HepG2 (cell line): ENCODE results near the gene AS3MT. TPM values are rescaled to one million over a fixed set of nuclear protein-coding genes. Genes with fewer than 3 reads are reported as not detected.
A peak's percentile ranks its signal among the peaks of the same experiment; 100 is the strongest.

Source experiments
- ATAC-seq: fragments of 200-7000 bp; cut with Tn5 transposase; 3 replicates; pipeline ENCODE4 v1.9.1; 2020; ENCODE audit warnings: mild to moderate bottlenecking, moderate library complexity
- BruUV-seq: library from RNA; stranded (reverse); fragments of 400-500 nt; replicated peaks from 2 replicates; lab custom pipeline; 2021; lab: Mats Ljungman, UMichigan
- CTCF ChIA-PET: fragments of 300-600 bp; formaldehyde crosslinking; extraction: SDS; loops from one replicate; lab custom pipeline; 2021; ENCODE audit warnings: low total read pairs, inconsistent platforms, low intra/inter-chr PET ratio; lab: Yijun Ruan, JAX
- POLR2A ChIA-PET: fragments of 350-600 bp; sonication (Branson Sonifier 250); formaldehyde crosslinking; loops from one replicate; lab custom pipeline; 2020; ENCODE audit warnings: antibody characterized with exemption, inconsistent platforms; lab: Yijun Ruan, JAX
- DNase-seq: peaks from one replicate; pipeline ENCODE4 v3.0.0-alpha.2; 2015; ENCODE audit warnings: low spot score
- FAIRE-seq: peaks from 3 replicates; lab custom pipeline; 2011; peaks lifted over from hg19 to GRCh38; lab: Jason Lieb, UNC
- H2AFZ ChIP-seq: one replicate; pipeline ENCODE4 v1.6.1; 2011; ENCODE audit warnings: low read length, inconsistent platforms
- H3K27ac ChIP-seq: fragments of 300-600 bp; 3 replicates; pipeline ENCODE4 v1.8.0; 2011; ENCODE audit warnings: mixed run types, mild to moderate bottlenecking, mixed read lengths, low read length, inconsistent platforms; ENCODE audit not compliant: insufficient read depth; ENCODE audit errors: extremely low read length
- H3K27me3 ChIP-seq, 2 experiments: fragments of 200-600 bp in 1 of 2; 2 replicates in 1 of 2; 3 replicates in 1 of 2; pipeline versions ENCODE4 v1.6.0 to v1.8.0; 2011; ENCODE audit warnings: low read length in 2 of 2, mild to moderate bottlenecking in 2 of 2, moderate library complexity in 2 of 2, inconsistent platforms in 1 of 2; ENCODE audit not compliant: insufficient read depth in 2 of 2, control insufficient read depth in 1 of 2
- H3K36me3 ChIP-seq, 2 experiments: fragments of 200-600 bp in 1 of 2; replicated peaks in 1 of 2; 2 replicates in 1 of 2; 3 replicates in 1 of 2; pipeline versions ENCODE4 v1.5.1 to v1.8.0; 2011; ENCODE audit warnings: low read length in 2 of 2, inconsistent platforms in 1 of 2; ENCODE audit not compliant: insufficient read depth in 2 of 2, control insufficient read depth in 1 of 2
- H3K4me1 ChIP-seq: 2 replicates; pipeline ENCODE4 v1.5.1; 2012; ENCODE audit warnings: low read length, inconsistent platforms; ENCODE audit not compliant: insufficient read depth
- H3K4me2 ChIP-seq: 2 replicates; pipeline ENCODE4 v1.6.0; 2011; ENCODE audit warnings: low read depth, low read length, inconsistent platforms
- H3K4me3 ChIP-seq, 3 experiments: fragments of 200-600 bp in 1 of 3; sonication (generic), shearing (Covaris generic) in 1 of 3; replicated peaks in 1 of 3; 2 replicates each; pipeline ENCODE4 v1.5.1; 2011 to 2016; ENCODE audit warnings: low read length in 3 of 3, inconsistent platforms in 2 of 3, low read depth in 2 of 3, mild to moderate bottlenecking in 2 of 3, control low read depth in 1 of 3, mixed read lengths in 1 of 3; ENCODE audit not compliant: insufficient read depth in 1 of 3
- H3K79me2 ChIP-seq: one replicate; pipeline ENCODE4 v1.6.1; 2011; ENCODE audit warnings: low read length, inconsistent platforms; ENCODE audit not compliant: insufficient read depth
- H3K9ac ChIP-seq: 2 replicates; pipeline ENCODE4 v1.6.0; 2011; ENCODE audit warnings: mild to moderate bottlenecking, low read depth, low read length, inconsistent platforms; ENCODE audit not compliant: insufficient read depth
- H3K9me3 ChIP-seq: 2 replicates; pipeline ENCODE4 v1.5.1; 2012; ENCODE audit warnings: mild to moderate bottlenecking, low read length
- H4K20me1 ChIP-seq: 2 replicates; pipeline ENCODE4 v1.6.0; 2011; ENCODE audit warnings: inconsistent platforms, mild to moderate bottlenecking, low read length, moderate library complexity; ENCODE audit not compliant: insufficient read depth
- GABPA ChIP-seq, 2 experiments: IDR thresholded peaks; 2 replicates each; pipeline ENCODE4 v1.6.1; 2011 to 2016; ENCODE audit warnings: low read depth in 2 of 2, low read length in 1 of 2, missing biosample characterization in 1 of 2, missing genetic modification characterization in 1 of 2
- GATA4 ChIP-seq: sonication (generic); IDR thresholded peaks from 2 replicates; pipeline ENCODE4 v1.6.1; 2016; ENCODE audit warnings: antibody characterized with exemption, low read depth, borderline replicate concordance
- MED13 ChIP-seq: sonication (generic); formaldehyde crosslinking; IDR thresholded peaks from 2 replicates; pipeline ENCODE4 v1.5.0; 2020; ENCODE audit warnings: missing genetic modification reagents
- MEIS2 ChIP-seq: sonication (generic); formaldehyde crosslinking; IDR thresholded peaks from 2 replicates; pipeline ENCODE4 v1.9.0; 2021; ENCODE audit warnings: mild to moderate bottlenecking, missing genetic modification reagents
- MTF1 ChIP-seq: sonication (generic); formaldehyde crosslinking; IDR thresholded peaks from 2 replicates; pipeline ENCODE4 v1.5.0; 2020; ENCODE audit warnings: missing genetic modification reagents
- RFX5 ChIP-seq: IDR thresholded peaks from 2 replicates; pipeline ENCODE4 v1.6.1; 2011; ENCODE audit warnings: low read depth, low read length, improper control_type of control experiment
- STAT6 ChIP-seq: sonication (generic); formaldehyde crosslinking; IDR thresholded peaks from 2 replicates; pipeline ENCODE4 v1.4.0; 2020; ENCODE audit warnings: missing genetic modification reagents, mild to moderate bottlenecking, borderline replicate concordance
- SYNCRIP ChIP-seq: fragments of 200-400 bp; formaldehyde crosslinking; IDR thresholded peaks from 2 replicates; pipeline ENCODE4 v1.6.1; 2018; ENCODE audit warnings: mild to moderate bottlenecking, low read depth, low read length; ENCODE audit not compliant: insufficient read depth
- WIZ ChIP-seq: sonication (generic); formaldehyde crosslinking; IDR thresholded peaks from 2 replicates; pipeline ENCODE4 v1.5.1; 2020; ENCODE audit warnings: mild to moderate bottlenecking, missing genetic modification reagents
- ZNF263 ChIP-seq: sonication (generic); formaldehyde crosslinking; IDR thresholded peaks from 2 replicates; pipeline ENCODE4 v1.4.0; 2020; ENCODE audit warnings: missing genetic modification reagents
- ZNF383 ChIP-seq: sonication (generic); formaldehyde crosslinking; IDR thresholded peaks from 2 replicates; pipeline ENCODE4 v1.4.0; 2020; ENCODE audit warnings: missing genetic modification reagents, mild to moderate bottlenecking, borderline replicate concordance
- ZNF7 ChIP-seq: IDR thresholded peaks from 2 replicates; pipeline ENCODE4 v1.6.1; 2016; ENCODE audit warnings: missing biosample characterization, missing genetic modification reagents
- WGBS: methylation state at CpG from one replicate; pipeline ENCODE4 v1.1.6; 2017; ENCODE audit warnings: low lambda C conversion rate; 5-methylcytosine and 5-hydroxymethylcytosine counted together
- in situ Hi-C: cut with HindIII; loops from 2 replicates; pipeline ENCODE4 v1.10.0; 2017; ENCODE audit warnings: low pct_unique_long_range_greater_than_20kb; ENCODE audit not compliant: extremely low pct_ligation_motif_present
- intact Hi-C: fragments of 100-400 bp; cut with micrococcal nuclease; formaldehyde crosslinking; loops from one replicate; pipeline ENCODE4 v1.10.0; 2022; ENCODE audit not compliant: unreplicated experiment
- polyA plus RNA-seq, 8 experiments: library from polyadenylated mRNA; depleted of rRNA in 3 of 8; stranded (reverse) in 7 of 8; unstranded in 1 of 8; fragments of >200 nt; fragmentation: Illumina TruSeq in 4 of 8; extraction: Trizol in 4 of 8; gene quantifications; 2 replicates each; pipeline versions ENCODE4 v1.2.1 to v1.2.3, GENCODE V29; 2011 to 2016; ENCODE audit warnings: low read depth in 4 of 8, missing spikeins in 1 of 8, mixed read lengths in 1 of 8; ENCODE audit not compliant: insufficient read depth in 1 of 8
- total RNA-seq, 5 experiments: library from RNA; depleted of rRNA; stranded (reverse); fragments of >200 nt; fragmentation: Illumina TruSeq; extraction: Trizol; gene quantifications; 2 replicates each; pipeline ENCODE4 v1.2.3, GENCODE V29; 2016; ENCODE audit warnings: low read depth in 1 of 5
- TF ChIP-seq, protein P1 (sequence below): IDR thresholded peaks from 2 replicates; pipeline ENCODE4 v1.6.1; 2016
- TF ChIP-seq, protein P2 (sequence below): IDR thresholded peaks from 2 replicates; pipeline ENCODE4 v1.6.1; 2016; ENCODE audit warnings: low read depth, control low read depth

AS3MT gene
- total and polyA plus RNA-seq, 2 of the 13 experiments (the other 11 are each of a cell fraction or from before 2014, with no cell fraction given) = 8.7 to 17.4 TPM

DNA sequence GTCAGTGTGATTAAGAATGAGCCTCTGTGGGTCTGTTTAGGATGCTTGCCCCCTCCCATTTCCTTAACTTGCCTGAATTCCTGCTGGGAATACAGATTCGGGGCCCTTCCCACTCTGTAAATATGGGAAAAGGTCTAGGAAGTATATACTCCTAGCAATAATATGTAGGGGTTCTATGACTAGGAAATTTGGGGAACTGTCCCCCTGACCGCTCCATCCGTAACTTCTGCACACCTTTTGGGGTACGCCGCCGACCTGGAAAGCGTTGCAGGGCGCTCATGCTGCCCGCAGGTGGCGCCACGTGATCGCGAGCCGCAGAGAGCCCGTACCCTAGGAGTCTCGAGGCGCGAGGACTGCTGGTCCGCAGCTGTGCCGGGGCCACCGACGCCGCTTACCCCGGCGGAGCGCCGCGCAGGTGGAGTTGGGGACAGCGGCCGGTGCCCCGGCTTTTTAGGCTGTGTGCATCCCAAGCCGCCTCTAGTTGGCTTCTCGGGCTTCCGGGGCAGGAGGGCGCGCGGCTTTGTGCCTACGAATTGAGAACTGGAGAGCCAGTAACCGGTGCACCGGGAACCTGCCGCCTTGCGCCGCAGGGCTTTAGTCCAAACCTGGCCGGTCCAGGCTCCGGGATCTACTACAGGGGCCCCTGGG is 48.2 kb downstream of the AS3MT start:
- intact Hi-C loops = loop anchor here (1.0 to 5.0 kb wide), 4 partner anchors 82 to 325 kb away; no protein-coding TSS in a partner anchor
- in situ Hi-C loops = loop anchor here (5.0 to 10.0 kb wide), 3 partner anchors 80 to 327 kb away; partner anchors contain the start of genes CYP17A1 and RPEL1
- TF ChIP-seq MTF1 = no peak
- no peak for TF ChIP-seq STAT6 (CRISPR knock-in tag)
- no peak for TF ChIP-seq GATA4
- no peak for TF ChIP-seq GABPA (IDR thresholded peaks at IDR 0.05; ENCODE audit: low read depth, low read length)
- no peak for TF ChIP-seq GABPA (CRISPR knock-in tag; IDR thresholded peaks at IDR 0.05; ENCODE audit: low read depth)
- TF ChIP-seq, protein P1, sequence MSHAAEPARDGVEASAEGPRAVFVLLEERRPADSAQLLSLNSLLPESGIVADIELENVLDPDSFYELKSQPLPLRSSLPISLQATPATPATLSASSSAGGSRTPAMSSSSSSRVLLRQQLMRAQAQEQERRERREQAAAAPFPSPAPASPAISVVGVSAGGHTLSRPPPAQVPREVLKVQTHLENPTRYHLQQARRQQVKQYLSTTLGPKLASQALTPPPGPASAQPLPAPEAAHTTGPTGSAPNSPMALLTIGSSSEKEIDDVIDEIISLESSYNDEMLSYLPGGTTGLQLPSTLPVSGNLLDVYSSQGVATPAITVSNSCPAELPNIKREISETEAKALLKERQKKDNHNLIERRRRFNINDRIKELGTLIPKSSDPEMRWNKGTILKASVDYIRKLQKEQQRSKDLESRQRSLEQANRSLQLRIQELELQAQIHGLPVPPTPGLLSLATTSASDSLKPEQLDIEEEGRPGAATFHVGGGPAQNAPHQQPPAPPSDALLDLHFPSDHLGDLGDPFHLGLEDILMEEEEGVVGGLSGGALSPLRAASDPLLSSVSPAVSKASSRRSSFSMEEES = no peak
- TF ChIP-seq WIZ (CRISPR knock-in tag) = 0 out of 2 replicates have a peak, but pooled peaks have one; percentile 56
- no peak for TF ChIP-seq SYNCRIP
- peak; percentile 44; the same call in 1 of the 2 replicates for TF ChIP-seq ZNF263 (CRISPR knock-in tag)
- 0 out of 2 replicates have a peak, but pooled peaks have one; percentile 34 for TF ChIP-seq MED13 (CRISPR knock-in tag)
- TF ChIP-seq MEIS2 = no peak
- TF ChIP-seq RFX5 = no peak
- no peak for TF ChIP-seq ZNF7 (CRISPR knock-in tag)
- no peak for TF ChIP-seq ZNF383 (CRISPR knock-in tag)
- TF ChIP-seq, protein P2, sequence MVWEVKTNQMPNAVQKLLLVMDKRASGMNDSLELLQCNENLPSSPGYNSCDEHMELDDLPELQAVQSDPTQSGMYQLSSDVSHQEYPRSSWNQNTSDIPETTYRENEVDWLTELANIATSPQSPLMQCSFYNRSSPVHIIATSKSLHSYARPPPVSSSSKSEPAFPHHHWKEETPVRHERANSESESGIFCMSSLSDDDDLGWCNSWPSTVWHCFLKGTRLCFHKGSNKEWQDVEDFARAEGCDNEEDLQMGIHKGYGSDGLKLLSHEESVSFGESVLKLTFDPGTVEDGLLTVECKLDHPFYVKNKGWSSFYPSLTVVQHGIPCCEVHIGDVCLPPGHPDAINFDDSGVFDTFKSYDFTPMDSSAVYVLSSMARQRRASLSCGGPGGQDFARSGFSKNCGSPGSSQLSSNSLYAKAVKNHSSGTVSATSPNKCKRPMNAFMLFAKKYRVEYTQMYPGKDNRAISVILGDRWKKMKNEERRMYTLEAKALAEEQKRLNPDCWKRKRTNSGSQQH (CRISPR knock-in tag) = 0 out of 2 replicates have a peak, but pooled peaks have one; percentile 30

More for the DNA sequence above, 48.2 kb downstream of the AS3MT start:
- Histone ChIP-seq H2AFZ (peak overlapping the region; percentile 91), H3K9ac (peak overlapping the region; percentile 68), H3K27me3 (no peaks in the 10 kb centered on the region; a peak in 1 of 5 replicates), H3K4me3 (peak overlapping the region; percentile 70 to 99 (median 72)), H3K4me1 (peaks cover 38% of the 10 kb centered on the region), H3K9me3 (no peaks in the 10 kb centered on the region), H4K20me1 (peaks cover 13% of the 10 kb centered on the region), H3K4me2 (peak overlapping the region; percentile 100), H3K36me3 (no peaks in the 10 kb centered on the region), H3K27ac (peak overlapping the region; percentile 78), H3K79me2 (peaks cover 39% of the 10 kb centered on the region)
- WGBS = under 1% methylated on average over 15 of the region's 45 CpGs
- DNase-seq (peak; percentile 46), ATAC-seq (peak; percentile 66), FAIRE-seq (no peak)
- ChIA-PET POLR2A (interaction anchor here (0.5 to 2.4 kb wide), 25 partner anchors 48 to 327 kb away, joined by 3 to 7 read pairs (median 4); partner anchors contain the start of genes ARL3, AS3MT, CYP17A1 and NT5C2), CTCF (interaction anchor here (0.8 to 3.1 kb wide), 7 partner anchors 16 to 416 kb away, joined by 4 to 63 read pairs (median 5); no protein-coding TSS in a partner anchor)
- TSS peak; percentile 79 for BruUV-seq
